Stimulated activated CD4-positive, alpha-beta T cell treated with anti-CD3 and anti-CD28 coated beads, Interleukin-4, amount 100 ng/mL, for 24 hours (primary cell): Measurements from ENCODE around the gene HCFC1.
A peak's percentile ranks its signal among the peaks of the same experiment; 100 is the strongest.

Source experiments
- DNase-seq: peaks from one replicate; pipeline ENCODE4 v3.0.0-alpha.2; 2020

The HCFC1 gene

DNA sequence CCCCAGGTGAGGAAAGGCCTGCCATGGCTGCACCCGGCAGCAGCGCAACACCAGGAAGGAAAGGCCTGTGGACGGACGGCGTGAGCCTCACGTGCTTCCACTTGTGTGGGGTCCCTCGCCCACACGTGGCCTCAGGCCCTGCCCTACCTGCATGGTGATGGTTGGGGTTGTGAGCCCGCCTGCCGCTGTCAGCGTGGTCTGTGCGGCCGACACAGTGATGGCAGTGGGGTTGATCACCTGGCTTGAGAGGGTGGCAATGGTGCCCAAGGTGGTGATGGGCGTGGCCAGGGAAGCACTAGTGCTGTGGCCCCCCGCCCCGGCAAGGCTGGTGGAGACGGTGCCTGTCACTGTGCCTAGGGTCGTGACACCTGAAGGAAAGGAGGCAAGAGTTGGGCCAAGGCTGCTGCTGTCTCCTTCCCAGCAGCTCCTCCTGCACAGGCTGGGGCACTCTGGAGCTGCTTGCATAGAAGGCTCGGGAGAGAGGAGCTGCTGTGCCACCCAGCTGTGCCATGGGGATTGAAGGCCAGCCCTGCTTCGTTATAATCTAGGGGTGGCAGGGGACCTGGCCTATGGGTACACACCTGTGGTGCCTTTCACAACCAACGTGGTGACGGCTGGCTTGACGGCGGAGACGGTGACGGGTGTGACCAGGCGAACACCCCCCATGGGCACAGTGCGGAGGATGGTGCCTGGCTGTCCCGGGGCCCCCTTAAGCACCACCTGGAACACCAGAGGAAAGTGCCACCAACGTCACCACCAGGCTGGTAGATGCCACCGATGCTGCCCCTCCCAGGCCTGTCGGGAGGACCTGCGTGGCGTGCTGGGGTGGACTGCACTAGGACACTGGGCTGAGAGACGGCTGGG, 15.3 kb downstream of the HCFC1 start:
- DNase-seq, result no peak

DNA sequence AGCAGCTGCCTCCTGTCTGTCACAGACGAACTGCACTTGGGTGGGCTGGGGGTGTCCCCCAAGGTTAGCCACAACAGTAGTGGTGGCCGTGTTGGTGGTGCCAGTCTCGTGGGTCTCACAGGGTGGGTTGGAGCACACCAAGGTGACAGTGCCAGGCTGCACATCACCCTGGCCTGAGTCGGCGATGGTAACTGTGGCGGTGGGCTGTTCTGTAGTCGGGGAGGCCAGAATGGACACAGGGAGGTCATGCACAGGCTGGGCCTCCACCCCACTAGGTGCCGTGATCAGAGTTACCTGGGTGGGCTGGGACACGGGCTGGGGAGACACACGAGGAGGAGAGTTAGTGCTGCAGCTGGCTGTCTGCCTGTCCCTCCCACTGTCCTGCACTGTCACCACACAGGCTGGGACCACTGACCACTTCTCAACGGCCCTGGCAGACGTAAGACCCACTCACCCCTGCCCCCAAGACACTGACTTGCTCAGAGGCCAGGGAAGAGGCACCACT, 16.3 kb downstream of the HCFC1 start:
- DNase-seq, result no peak

DNA sequence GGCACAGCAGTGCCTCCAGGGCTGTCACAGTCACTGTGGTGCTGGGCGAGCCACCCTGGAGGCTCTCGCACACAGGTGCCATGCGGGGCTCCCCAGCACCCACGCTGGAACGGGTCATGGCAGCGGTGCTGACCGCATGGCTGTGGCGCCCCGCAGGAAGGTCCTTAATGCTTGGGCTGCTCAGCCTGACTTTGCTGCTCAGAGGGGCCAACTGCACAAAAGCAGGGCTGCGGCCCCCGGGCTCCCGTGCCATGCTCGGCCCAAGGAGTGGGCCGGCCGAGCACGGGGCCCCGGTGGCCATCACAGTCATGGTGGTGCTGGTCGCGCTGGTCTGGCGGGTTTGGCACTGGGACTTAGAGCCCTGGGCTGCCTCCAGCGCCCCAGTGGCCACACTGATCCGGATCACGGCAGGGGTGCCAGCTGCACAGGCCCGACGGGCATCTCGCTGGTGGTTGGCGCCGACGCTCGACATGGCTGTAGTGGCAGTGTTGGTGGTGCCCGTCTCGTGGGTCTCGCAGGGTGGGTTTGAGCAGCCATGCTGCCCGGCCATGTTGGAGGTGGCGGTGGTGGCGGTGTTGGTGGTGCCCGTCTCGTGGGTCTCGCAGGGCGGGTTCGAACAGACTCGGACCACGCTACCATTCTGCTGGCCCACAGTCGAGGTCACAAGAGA, 16.9 kb downstream of the HCFC1 start:
- DNase-seq, result no peak

DNA sequence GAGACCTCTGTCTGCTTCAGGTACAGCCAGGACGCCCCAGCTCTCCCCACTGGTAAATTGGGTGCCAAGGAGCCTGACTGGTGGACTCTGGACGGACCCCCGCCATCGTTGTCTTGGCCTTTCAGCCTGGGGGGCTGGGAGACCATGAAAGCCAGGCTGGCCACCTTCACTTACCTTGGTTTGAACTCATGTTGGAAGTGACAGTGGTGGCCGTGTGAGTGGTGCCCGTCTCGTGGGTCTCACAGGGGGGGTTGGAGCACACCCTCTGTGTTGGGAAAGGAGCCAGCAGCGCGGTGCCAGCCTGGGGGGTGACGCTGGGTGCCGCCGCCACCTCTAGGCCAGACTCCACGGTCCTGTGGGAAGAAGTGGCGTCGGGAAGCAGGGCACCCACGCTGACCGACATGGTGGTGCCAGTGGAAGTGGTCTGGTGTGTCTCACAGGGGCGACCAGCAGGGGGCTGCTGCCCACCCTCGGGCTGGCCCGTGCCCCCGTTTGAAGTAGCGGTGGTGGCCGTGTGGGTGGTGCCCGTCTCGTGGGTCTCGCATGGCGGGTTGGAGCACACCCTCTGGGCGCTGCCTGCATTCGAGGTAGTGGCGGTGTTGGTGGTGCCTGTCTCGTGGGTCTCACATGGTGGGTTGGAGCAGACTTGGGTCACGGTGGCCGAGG, 17.6 kb downstream of the HCFC1 start:
- DNase-seq, result no peak

DNA sequence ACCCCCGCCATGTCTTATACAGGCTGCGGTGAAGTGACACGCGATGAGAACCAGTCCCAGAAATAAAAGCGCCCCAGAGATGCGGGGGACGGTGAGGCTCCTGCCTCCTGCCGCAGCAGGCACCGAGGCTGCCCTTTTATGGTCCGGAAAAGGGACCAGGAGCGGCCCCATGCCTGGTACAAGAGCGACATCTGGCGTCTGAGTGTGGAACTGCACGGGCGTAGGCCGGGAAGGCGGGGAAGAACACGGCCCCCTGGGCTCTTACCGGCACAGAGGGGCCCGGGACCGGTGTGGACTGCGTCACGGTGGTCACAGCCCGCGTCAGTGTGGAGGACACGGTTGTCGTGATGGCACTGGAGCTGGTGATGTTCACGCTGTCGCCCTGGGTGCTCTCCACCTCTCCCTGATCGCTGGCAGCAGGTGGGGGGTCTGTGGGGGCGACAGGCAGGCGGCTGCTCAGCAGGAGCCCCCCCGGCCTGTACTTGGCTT, 18.2 kb downstream of the HCFC1 start:
- DNase-seq, result peak; percentile 78

DNA sequence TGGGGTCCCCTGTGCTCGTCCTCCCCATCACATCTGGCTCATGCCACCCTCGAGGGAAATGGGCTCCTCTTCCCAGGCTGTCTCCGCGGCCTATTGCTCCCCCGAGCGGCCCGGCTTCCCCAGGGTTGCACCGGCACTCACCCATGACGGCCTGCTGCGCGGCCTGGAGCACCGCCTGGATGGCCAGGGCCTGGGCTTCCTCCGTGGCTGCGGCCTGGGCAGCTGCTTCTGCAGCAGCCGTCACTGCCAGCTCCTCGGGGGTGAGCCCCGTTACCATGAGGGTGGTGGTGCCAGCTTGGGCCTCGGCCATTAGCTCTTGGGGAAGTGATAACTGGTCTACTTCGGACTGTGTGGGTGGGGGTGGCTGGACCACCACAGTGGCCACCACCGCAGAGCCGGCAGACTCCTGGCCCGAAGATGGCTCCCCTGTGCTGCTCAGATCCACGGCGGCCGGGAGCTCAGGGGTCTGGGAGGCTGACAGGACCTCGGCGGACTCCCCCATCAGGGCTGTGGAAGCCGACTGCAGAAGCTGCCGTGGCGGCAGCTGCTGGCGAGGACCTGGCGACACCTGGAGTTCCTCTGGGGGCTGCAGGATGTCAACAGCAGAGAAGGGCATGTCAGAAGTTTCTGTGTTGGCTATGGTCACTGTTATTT, 19.1 kb downstream of the HCFC1 start:
- DNase-seq, result no peak

DNA sequence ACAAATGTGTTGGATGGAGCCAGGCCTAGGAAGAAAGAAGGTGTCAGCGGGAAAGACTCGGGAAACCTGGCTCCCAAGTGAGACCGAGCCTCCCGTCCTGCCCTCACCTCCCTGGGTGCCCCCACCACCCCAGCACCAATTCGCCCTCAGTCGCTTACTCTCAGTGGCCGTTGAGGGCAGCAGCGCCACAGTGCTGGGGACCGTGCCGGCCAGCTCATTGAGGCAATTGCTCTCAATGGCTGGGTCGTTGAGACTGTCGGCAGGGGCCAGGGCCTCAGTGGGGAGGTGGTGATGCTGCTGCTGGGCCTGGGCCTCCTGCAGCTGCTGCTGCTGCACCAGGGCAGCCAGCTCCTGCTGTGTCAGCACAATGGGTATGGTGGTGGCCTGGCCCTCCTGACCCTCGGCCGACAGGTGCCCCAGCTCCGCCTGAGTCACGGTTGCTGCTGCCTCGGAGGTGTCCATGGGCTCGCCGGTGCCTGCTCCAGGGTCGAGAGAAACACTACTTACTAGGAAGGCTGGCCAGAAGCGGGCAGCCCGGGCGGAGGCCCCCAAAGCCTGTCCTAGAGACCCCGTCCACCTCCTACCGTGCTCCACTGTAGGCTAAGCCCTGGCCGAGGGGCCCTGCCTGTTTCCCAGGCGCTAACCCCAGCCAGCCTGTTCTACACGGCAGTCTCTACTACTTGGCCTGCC, 19.8 kb downstream of the HCFC1 start:
- DNase-seq, result no peak

DNA sequence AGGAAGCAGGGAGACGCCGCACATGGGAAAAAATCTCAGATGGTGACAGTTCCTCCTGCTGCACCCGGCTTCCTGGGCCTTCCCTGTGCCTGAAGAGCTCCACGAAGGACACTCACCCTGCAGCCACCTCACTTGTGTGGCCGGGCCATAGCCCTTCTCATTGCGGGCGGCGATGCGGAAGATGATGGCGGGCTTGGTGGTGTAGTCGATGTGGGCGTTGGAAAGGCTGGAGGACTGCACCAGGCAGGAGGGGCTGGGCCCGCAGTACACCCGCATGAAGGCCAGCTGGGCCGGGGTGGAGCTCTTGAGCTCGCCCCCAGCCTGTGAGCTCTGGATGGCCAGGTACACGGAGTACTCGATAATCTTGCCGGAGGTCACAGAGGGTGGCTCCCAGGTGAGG, 21.5 kb downstream of the HCFC1 start:
- no peak for DNase-seq

DNA sequence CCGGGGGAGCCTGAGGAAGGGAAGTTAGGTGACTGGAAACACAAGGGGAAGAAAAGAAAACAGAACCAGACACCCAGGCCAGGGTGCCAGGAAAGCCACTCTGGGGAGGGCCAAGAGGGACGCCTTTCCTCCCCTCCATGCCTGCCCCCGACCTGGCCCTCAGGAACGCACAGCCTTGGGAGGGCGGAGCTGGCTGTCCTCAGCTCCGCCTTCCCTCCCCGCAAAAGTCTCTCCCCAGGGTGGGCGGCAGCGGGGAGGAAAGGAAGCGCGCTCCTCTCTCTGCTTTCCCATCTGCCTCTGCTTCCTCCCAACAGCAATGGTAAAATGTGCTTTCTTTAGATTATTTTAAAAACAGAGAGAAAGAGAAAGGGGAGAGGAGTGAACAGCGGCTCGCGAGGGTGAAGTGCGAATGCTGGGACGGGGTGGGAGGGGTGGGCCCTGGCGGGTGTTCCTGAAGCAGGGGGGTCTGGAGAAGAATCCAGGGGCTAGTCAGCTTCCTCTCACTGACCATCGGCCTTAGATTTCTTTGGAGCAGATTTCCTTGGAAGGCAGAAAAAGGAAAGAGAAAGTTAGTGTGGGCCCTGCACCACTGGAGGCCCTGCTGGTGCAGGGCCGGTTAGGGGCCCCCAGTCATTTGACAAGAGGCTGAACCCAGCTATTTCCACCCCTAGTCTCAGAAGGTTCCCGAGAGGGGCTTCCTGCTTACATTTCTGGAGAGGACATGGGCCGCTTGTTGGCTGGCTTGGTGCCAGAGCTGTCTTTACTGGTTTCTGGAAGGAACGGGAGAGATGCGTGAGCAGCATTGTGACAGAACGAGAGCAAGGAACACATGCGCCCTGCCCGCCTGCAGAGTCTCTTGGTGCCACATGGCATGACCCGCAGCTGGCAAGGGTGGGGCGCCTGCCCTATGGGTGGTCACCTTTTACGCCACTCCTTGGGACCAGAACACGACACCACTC, 22.5 kb downstream of the HCFC1 start:
- no peak for DNase-seq

DNA sequence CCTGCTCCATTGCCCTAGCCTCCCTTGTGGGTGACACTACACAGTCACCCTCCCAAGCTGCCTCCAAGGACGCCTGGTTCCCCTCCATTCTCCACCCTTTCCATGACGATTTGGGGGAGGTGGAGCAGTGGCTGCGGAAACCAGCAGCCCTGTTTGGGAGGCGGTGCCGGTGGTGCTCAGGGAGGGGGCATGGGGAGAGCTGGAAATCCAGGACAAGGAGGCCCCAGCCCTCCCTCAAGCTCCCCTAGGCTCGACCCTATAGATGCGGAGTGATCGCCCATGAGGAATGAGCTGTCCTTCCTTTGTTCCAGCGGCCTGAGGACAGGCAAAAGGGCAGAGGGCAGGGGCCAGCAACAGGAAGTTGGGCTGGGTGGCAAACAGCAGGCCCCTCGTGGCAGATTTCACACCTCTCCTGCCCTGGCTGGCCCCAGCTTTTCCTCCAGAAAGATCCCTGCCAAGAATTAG, 23.6 kb downstream of the HCFC1 start:
- DNase-seq, result no peak

DNA sequence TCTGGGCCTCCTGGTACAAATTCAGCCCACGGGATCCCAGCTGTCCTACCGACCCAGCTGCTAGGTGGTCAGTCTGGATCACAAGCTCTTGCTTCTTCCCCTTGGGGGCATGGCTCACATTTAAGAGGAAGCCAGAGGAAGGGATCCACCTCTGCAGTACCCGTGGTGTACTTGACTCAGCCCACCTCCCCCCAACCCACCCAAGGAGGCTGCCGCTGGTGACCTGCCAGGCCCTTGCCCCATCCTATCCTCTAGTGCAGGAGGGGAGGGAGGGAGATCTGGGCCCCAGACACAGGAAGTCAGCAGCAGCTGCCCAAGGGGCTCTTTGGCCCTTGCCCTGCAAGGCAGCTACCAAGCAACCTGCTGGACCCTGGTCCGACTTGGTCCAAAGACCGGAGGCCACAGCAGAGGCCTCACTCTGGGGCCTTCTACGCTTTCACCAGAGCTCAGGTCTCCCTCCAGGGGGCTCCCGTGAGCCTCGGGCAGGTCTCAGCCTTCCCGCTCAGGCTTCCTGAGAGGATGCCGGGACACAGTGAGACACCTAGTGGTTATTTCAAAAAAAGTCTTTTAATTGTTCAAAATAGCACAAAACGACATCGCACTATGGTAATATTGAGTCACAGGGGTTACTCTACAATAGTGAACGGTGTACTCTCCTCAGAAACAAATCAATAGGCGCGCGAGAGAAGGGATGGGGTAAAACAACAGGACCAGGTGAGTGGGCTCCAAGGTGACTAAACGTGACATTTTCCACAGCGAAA, 24.4 kb downstream of the HCFC1 start:
- DNase-seq, result peak; percentile 81

DNA sequence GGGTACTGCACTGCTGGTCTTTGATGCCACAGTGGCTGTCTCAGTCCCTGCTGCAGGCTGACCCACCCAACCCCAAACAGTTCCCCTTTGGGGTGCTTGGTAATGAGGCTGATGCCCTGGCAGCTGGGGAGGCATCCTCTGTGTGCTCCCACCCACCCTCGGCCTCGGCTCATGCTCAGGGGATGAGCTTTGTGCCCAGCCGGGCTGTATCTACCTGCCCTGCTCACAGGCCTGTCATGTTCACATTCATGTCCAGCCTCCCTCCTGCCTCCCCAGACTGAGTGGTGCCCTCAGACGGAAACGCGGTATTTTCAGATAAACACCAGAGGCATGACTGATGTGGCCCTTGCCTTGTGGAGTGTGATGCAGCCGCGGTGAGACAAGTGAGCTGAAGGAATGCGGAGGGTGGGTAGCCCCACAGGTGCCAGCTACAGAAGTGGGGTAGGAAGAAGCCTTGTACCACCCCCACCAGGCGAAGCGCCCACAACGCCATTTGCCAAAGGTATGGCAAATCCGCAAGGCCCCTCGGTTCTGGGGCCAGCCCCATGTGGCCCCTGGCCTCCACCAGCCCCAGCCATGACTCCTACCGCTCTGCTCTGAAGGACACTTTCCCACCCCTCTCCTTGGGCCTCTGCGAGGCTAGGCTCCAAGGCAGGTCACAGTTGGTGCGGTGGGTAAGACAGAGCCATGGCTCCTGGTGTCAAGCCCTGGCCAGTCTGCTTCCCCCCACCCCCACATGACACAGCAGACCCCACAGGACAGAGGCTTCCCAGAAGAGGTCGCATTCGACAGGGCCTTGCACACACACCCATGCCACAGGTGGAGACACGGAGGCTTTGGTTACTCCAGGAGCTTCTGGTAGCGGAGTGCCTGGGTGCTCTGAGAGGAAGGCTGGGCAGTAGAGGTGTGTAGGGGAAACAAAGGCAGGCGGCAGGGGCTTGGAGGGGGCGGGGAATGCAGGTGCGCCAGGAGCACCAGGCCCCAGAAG, 25.4 kb downstream of the HCFC1 start:
- DNase-seq, result no peak

DNA sequence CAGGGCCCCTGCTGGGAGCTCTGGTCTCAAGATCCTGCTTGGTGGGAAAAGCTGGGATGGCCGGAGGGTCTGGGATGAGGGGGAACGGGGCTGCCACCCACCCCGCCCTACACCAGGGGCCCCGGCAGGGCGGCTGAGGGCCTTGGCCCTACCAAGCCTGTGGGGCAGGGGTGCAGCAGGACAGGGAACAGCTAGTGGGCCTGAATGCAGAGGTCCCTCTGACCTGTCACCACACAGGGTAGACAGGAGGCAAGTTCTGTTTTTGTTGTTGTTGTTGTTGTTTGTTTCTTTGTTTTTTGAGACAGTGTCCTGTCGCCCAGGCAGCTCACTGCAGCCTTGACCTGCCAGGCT, 26.8 kb downstream of the HCFC1 start:
- DNase-seq, result no peak

DNA sequence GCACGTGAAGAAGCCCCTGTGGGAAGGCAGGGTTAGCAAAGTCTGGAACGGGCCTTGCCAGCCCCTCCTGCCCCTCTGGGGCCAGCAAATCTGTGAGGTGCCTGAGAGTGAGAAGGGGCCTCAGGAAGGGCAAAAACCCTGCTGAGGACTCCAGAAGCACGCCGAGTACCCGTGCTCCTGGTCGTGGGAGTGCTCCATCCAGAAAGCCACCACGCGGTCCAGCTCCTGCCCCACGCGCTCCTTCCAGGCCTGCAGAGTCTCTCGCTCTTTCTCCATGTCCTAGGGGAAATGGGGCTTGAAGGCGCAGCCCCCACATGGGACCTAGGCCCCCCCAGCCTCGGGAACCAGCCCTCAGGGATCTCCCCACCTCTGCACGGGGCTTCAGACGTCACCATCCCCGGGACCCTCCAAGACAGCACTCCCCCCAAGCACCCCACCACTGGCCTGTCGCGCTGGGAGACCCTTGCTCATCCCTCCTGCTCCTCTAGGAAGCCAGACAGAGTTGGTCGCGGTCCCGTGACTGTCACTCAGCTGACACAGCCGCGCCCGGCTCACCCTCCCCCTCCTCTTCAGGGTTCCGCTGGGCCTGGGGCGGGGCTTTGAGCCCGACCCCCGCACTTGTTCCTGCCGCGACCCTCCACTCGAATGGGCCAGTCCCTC, 27.3 kb downstream of the HCFC1 start, which contains the start of gene RENBP:
Gene RENBP, minus strand, starts transcription at position 504 of the 660 bp plus-strand sequence. Its CDS starts 33 bp downstream, at position 471.
- peak; percentile 49 for DNase-seq

DNA sequence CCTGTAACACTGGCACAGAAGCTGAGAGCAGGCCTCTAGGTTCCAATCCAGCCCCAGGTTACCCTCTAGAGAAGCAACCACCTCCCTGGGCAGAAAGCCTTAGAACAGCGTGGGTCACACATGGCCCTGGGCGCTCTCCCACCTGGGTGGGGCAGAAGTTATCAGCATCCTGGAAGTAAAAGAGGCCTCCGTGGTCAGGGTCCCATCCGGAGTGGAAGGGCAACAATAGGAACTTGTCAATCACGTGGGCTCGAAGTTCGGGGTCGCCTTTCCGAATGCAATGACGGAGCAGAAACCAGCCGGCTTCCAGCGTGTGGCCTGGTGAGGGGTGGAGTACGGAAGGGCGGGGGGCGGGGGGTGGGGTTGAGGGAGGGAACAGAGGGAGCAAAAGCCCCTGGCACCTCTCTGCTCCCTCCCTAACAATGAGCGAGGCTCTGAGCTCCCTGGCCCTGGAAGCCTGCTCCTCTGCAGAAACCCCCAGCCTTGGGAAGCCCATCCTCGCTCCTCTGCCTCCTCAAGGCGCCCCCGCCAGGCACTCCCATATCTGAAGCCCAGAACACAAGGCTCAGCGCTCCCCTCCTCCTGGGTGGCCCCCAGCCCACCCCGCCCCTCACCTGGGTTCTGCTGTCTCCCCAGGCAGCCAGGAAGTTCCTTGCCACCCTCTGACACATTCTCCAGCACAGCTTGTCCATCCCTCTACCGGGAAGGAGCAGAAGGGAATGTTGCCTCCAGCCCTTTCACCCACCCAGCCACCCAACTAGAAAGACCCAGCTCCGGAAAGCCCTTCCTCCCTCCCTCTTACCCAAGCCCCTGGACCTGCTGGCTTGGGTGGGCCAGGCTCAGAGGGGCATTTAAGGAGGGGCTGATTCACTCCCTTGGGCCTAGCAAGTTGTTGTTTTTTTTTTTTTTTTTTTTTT, 30.0 kb downstream of the HCFC1 start:
- DNase-seq, result no peak

DNA sequence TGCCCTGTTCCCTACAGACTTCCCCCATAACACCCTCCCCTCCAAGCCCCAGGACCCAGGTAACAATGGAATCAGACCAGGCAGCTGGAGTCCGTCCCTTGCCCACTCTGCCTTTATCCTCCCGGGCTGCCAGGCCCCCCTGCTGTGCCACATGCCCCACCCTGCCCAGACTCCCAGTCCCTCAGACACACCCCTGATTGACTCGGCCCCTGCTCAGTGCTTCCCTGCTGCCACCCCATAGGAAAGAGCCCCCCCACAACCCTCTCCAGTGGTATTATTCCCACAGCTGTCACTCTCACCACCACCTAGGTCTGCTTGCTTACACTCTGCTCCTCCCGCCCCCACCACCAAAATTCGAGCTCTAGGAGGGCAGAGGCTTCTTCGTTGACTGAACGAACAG, 32.0 kb downstream of the HCFC1 start:
- DNase-seq, result no peak

DNA sequence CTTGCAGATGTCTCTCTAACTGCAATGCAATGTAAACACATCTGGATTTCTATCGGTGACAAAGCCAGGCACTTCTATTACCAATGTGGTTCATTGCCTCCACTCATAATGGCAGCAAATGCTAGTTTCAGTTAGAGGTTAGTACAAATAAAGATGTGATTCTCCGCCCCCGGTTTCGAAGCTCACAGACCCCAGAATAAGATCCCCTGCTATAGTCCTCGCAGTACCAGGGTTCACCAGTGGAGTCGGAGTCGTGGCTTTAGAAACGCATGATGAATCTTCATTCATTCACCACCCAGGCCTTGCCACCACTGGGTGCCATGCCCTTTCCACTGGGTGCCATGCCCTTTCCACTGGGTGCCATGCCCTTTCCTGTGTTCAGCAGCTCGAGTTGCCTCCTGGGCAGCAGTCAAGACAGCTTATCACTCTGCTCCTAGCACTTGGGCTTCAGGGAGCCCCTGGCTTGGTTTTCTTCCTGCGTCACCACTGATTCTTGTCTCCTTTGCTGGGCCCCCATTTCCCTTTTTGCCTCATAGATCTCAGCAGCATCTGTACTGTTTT, 33.3 kb downstream of the HCFC1 start:
- DNase-seq, result no peak
